Mesenchymal stem cell (in vitro differentiated cells and primary cell): ENCODE data around the gene BICRA.

Experiments
- DNase-seq: peaks from one replicate; pipeline ENCODE4 v3.0.0-alpha.2; 2013
- H2AFZ ChIP-seq: one replicate; pipeline ENCODE4 v1.6.1; 2013; ENCODE audit warnings: low read depth, mild to moderate bottlenecking, control low read depth, inconsistent platforms, low read length, moderate library complexity
- H2AK5ac ChIP-seq: 2 replicates; pipeline ENCODE4 v1.6.1; 2013; ENCODE audit warnings: low read length, moderate library complexity, mild to moderate bottlenecking, inconsistent platforms; ENCODE audit not compliant: severe bottlenecking
- H2BK120ac ChIP-seq: one replicate; pipeline ENCODE4 v1.6.1; 2013; ENCODE audit warnings: low read depth, mild to moderate bottlenecking, inconsistent platforms, low read length, moderate library complexity
- H2BK12ac ChIP-seq, 2 experiments: one replicate each; pipeline ENCODE4 v1.6.1; 2013; ENCODE audit warnings: inconsistent platforms in 2 of 2, low read length in 2 of 2, mild to moderate bottlenecking in 2 of 2, moderate library complexity in 2 of 2, control low read depth in 1 of 2
- H2BK15ac ChIP-seq: one replicate; pipeline ENCODE4 v1.6.1; 2013; ENCODE audit warnings: mild to moderate bottlenecking, low read depth, inconsistent platforms; ENCODE audit not compliant: poor library complexity, severe bottlenecking
- H2BK5ac ChIP-seq: 2 replicates; pipeline ENCODE4 v1.6.1; 2013; ENCODE audit warnings: low read depth, mild to moderate bottlenecking, low read length, control low read depth, inconsistent platforms; ENCODE audit not compliant: poor library complexity, severe bottlenecking
- H3K14ac ChIP-seq, 2 experiments: one replicate each; pipeline ENCODE4 v1.6.1; 2013; ENCODE audit warnings: inconsistent platforms in 2 of 2, low read length in 2 of 2, control low read depth in 1 of 2, mild to moderate bottlenecking in 1 of 2, moderate library complexity in 1 of 2
- H3K18ac ChIP-seq, 2 experiments: one replicate each; pipeline ENCODE4 v1.6.1; 2013; ENCODE audit warnings: inconsistent platforms in 2 of 2, low read length in 2 of 2, control low read depth in 1 of 2, low read depth in 1 of 2, mild to moderate bottlenecking in 1 of 2
- H3K23ac ChIP-seq, 2 experiments: one replicate each; pipeline ENCODE4 v1.6.1; 2013; ENCODE audit warnings: inconsistent platforms in 2 of 2, low read length in 2 of 2, mild to moderate bottlenecking in 2 of 2, moderate library complexity in 2 of 2, control low read depth in 1 of 2
- H3K27ac ChIP-seq: 2 replicates; pipeline ENCODE4 v1.5.1; 2013; ENCODE audit warnings: mild to moderate bottlenecking, moderate library complexity, low read length, control low read depth, inconsistent platforms; ENCODE audit not compliant: poor library complexity, severe bottlenecking
- H3K27me3 ChIP-seq, 2 experiments: 2 replicates each; pipeline versions ENCODE4 v1.6.1 to v1.7.0; 2013; ENCODE audit warnings: low read length in 2 of 2, mild to moderate bottlenecking in 2 of 2, moderate library complexity in 2 of 2, control low read depth in 1 of 2, inconsistent platforms in 1 of 2; ENCODE audit not compliant: control insufficient read depth in 1 of 2, insufficient read depth in 1 of 2
- H3K36me3 ChIP-seq, 2 experiments: 2 replicates each; pipeline versions ENCODE4 v1.6.1 to v1.7.0; 2013; ENCODE audit warnings: low read length in 2 of 2, control low read depth in 1 of 2, inconsistent platforms in 1 of 2, low read depth in 1 of 2, mild to moderate bottlenecking in 1 of 2; ENCODE audit not compliant: insufficient read depth in 2 of 2, control insufficient read depth in 1 of 2
- H3K4ac ChIP-seq, 2 experiments: one replicate each; pipeline ENCODE4 v1.6.1; 2013; ENCODE audit warnings: inconsistent platforms in 2 of 2, low read length in 2 of 2, mild to moderate bottlenecking in 2 of 2, moderate library complexity in 2 of 2, control low read depth in 1 of 2, low read depth in 1 of 2
- H3K4me1 ChIP-seq: 2 replicates; pipeline ENCODE4 v1.6.1; 2013; ENCODE audit warnings: low read depth, low read length, control low read depth; ENCODE audit not compliant: control insufficient read depth, insufficient read depth
- H3K4me2 ChIP-seq: 2 replicates; pipeline ENCODE4 v1.6.1; 2013; ENCODE audit warnings: low read length, mild to moderate bottlenecking, inconsistent platforms; ENCODE audit not compliant: poor library complexity, severe bottlenecking
- H3K4me3 ChIP-seq, 2 experiments: 2 replicates each; pipeline versions ENCODE4 v1.5.1 to v1.7.0; 2013; ENCODE audit warnings: low read length in 2 of 2, mild to moderate bottlenecking in 2 of 2, control low read depth in 1 of 2, low read depth in 1 of 2; ENCODE audit not compliant: insufficient read depth in 1 of 2
- H3K79me1 ChIP-seq: replicated peaks from 2 replicates; pipeline ENCODE4 v1.6.1; 2013; ENCODE audit warnings: mild to moderate bottlenecking, control low read depth, low read length, inconsistent platforms; ENCODE audit not compliant: poor library complexity, severe bottlenecking
- H3K9ac ChIP-seq: 2 replicates; pipeline ENCODE4 v1.7.0; 2013; ENCODE audit warnings: mild to moderate bottlenecking, low read length, moderate library complexity
- H3K9me3 ChIP-seq: 2 replicates; pipeline ENCODE4 v1.7.0; 2013; ENCODE audit warnings: mild to moderate bottlenecking, low read length; ENCODE audit not compliant: control insufficient read depth
- H4K8ac ChIP-seq: one replicate; pipeline ENCODE4 v1.6.1; 2013; ENCODE audit warnings: inconsistent platforms, mild to moderate bottlenecking, low read length, moderate library complexity
- H4K91ac ChIP-seq: one replicate; pipeline ENCODE4 v1.6.1; 2013; ENCODE audit warnings: mild to moderate bottlenecking, low read length, inconsistent platforms
- WGBS: methylation state at CpG from one replicate; pipeline ENCODE4 v1.1.7; 2013; ENCODE audit warnings: mixed read lengths; 5-methylcytosine and 5-hydroxymethylcytosine counted together

Gene BICRA

DNA sequence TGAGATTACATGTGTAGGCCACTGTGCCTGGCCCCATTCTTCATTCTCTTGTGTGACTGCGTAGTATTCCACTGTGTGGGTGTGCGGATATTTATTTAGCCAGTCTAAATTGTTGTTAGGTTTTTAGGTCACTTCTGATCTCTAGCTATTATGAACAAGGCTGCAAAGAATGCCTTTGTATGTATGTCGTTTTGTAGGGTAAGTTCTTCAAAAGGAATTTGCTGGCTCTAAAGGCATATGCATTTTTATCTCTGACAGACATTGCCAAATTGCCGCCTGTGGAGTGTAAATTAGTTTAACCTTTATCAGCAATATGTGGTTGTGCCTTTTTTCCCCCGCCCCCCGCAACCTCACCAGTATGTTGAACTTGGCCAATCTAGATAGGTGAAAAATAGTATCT, 74.0 kb downstream of the BICRA start:
- 85% methylated on average over 6 of the region's 6 CpGs for WGBS

DNA sequence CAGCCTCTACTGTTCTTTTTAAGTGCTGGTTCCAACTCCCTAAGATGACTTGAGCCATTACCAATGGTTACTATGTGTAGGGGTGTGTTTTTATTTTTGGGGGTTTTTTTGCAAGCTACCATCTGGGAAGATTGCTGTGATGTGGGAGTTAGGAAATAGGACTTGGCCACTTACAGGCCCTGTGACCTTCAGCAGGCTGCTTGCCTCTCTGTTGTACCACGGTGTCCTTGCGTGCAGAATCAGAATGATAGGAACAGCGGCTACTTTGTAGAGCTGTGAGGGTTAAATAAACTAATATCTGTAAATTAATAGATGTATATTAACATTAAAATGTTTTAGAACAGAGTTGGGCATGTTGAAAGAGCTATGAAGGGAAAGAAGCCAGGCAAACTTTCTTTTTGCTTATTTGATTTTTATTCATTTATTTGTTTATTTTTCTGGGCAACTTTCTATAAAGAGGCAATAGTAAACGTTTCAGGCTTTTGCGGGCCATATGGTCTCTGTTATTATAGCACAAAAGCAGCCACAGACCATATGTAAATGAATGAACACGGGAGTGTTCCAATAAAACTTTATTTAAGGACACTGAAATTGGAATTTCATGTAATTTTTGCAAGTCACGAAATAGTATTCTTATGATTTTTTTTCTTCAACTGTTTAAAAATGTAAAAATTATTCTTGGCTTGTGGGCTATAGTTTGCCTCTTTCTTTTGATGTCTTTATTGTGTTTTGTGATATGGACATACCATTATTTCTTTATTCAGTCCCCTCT, 77.9 kb downstream of the BICRA start:
- Histone ChIP-seq H3K4me1 (no peaks in the 10 kb centered on the region), H3K4ac (no peak overlapping the region), H3K4me3 (no peak overlapping the region), H3K18ac (no peak overlapping the region), H2BK120ac (no peak overlapping the region), H2AFZ (no peak overlapping the region), H3K27ac (no peak overlapping the region), H2AK5ac (no peak overlapping the region), H3K36me3 (peaks cover 35 to 36% of the 10 kb centered on the region in 2 experiments), H2BK12ac (no peak overlapping the region), H3K79me1 (peaks cover 40% of the 10 kb centered on the region), H3K4me2 (no peak overlapping the region), H3K14ac (no peak overlapping the region), H2BK15ac (no peak overlapping the region), H4K8ac (no peak overlapping the region), H3K9me3 (no peaks in the 10 kb centered on the region), H3K9ac (no peak overlapping the region), H4K91ac (no peak overlapping the region), H2BK5ac (no peak overlapping the region), H3K27me3 (no peaks in the 10 kb centered on the region), H3K23ac (no peak overlapping the region)
- DNase-seq = no peak
- WGBS = 97% methylated on average over 6 of the region's 7 CpGs

More for the DNA sequence above, 74.0 kb downstream of the BICRA start:
- Histone ChIP-seq H3K4me1 (no peaks in the 10 kb centered on the region), H3K27ac (no peak overlapping the region), H2AFZ (no peak overlapping the region), H3K4me3 (no peak overlapping the region), H2BK15ac (no peak overlapping the region), H2BK120ac (no peak overlapping the region), H2AK5ac (no peak overlapping the region), H2BK12ac (no peak overlapping the region), H3K9ac (no peak overlapping the region), H3K36me3 (peaks cover 36 to 67% of the 10 kb centered on the region in 2 experiments), H3K27me3 (no peaks in the 10 kb centered on the region), H3K4me2 (no peak overlapping the region), H3K14ac (no peak overlapping the region), H4K91ac (no peak overlapping the region), H3K4ac (no peak overlapping the region), H3K9me3 (no peaks in the 10 kb centered on the region), H3K23ac (no peak overlapping the region), H3K79me1 (peaks cover 49% of the 10 kb centered on the region), H4K8ac (no peak overlapping the region), H2BK5ac (no peak overlapping the region), H3K18ac (no peak overlapping the region)
- DNase-seq = no peak

DNA sequence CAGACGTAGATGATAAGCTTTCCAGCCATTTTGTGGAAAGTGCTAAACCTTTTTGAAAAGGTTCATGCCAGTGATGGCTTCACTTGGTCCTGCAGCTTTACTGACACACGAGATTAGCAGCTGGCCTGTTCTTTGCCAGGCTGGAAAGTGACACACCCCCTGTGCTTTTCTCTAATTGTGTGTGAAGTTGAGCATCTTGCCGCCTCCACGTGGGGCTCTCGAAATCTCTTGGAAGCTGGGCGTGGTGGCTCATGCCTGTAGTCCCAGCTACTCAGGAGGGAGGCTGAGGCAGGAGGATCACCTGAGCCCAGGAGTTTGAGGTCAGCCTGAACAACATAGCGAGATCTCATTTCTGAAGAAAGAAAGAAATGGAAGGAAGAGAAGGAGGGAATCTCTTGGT, 79.0 kb downstream of the BICRA start:
- no peak overlapping the region for H3K4me2 ChIP-seq
- H3K18ac ChIP-seq = no peak overlapping the region
- no peak overlapping the region for H2AFZ ChIP-seq
- H2BK5ac ChIP-seq = no peak overlapping the region
- H3K9ac ChIP-seq = no peak overlapping the region
- H3K9me3 ChIP-seq = no peaks in the 10 kb centered on the region
- no peaks in the 10 kb centered on the region for H3K27me3 ChIP-seq
- no peak overlapping the region for H2BK120ac ChIP-seq
- no peaks in the 10 kb centered on the region for H3K4me1 ChIP-seq
- H3K14ac ChIP-seq = no peak overlapping the region
- no peak overlapping the region for H2BK15ac ChIP-seq
- WGBS = 86% methylated on average over 7 of the region's 7 CpGs
- no peak for DNase-seq
- H3K4ac ChIP-seq = no peak overlapping the region
- no peak overlapping the region for H3K4me3 ChIP-seq
- H2AK5ac ChIP-seq = no peak overlapping the region
- H3K36me3 ChIP-seq = peaks cover 40% of the 10 kb centered on the region in 2 experiments
- H3K23ac ChIP-seq = no peak overlapping the region
- H2BK12ac ChIP-seq = no peak overlapping the region
- H4K91ac ChIP-seq = no peak overlapping the region
- no peak overlapping the region for H3K27ac ChIP-seq
- H3K79me1 ChIP-seq = peaks cover 40% of the 10 kb centered on the region
- no peak overlapping the region for H4K8ac ChIP-seq

DNA sequence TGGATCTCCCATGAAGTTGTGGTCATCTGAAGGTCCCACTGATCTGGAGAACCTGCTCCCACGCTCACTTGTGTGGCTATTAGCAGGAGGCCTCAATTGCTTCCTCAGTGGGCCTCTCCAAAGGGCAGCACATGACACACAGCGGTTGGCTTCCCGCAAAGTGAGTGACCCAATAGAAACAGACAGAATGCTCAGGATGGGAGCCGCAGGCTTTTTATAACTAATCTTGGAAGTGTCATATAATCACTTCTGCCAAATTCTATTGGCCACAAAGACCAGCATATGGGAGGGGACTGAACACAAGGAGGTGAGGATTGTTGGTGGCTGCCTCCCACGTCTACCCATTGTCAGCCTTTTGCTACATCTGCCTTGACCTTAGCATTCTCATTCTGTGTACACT, 82.2 kb downstream of the BICRA start:
- Histone ChIP-seq H3K27ac (no peak overlapping the region), H3K9me3 (no peaks in the 10 kb centered on the region), H2BK120ac (no peak overlapping the region), H3K27me3 (no peaks in the 10 kb centered on the region), H3K14ac (no peak overlapping the region), H2BK15ac (no peak overlapping the region), H3K79me1 (peaks cover 36% of the 10 kb centered on the region), H4K91ac (no peak overlapping the region), H3K4me2 (no peak overlapping the region), H3K4me3 (no peak overlapping the region), H3K23ac (no peak overlapping the region), H2BK12ac (no peak overlapping the region), H3K4ac (no peak overlapping the region), H2BK5ac (no peak overlapping the region), H2AK5ac (no peak overlapping the region), H3K36me3 (peaks cover 32 to 51% of the 10 kb centered on the region in 2 experiments), H3K4me1 (peaks cover 2% of the 10 kb centered on the region), H3K18ac (no peak overlapping the region), H3K9ac (no peak overlapping the region), H2AFZ (no peak overlapping the region), H4K8ac (no peak overlapping the region)
- WGBS = 96% methylated on average over 2 of the region's 5 CpGs
- no peak for DNase-seq
